Spleen (tissue), 7 donors: ENCODE results near the gene DENND1C.

Source experiments
- POLR2A ChIP-seq, 3 donors: fragments of 450-650 bp; IDR thresholded peaks; one replicate each; pipeline ENCODE4 v1.5.1; 2017; ENCODE audit warnings: antibody characterized with exemption in 3 of 3, mild to moderate bottlenecking in 1 of 3
- TF ChIP-seq, protein P1 (sequence below), 11 experiments: fragments of 200-600 bp in 7 of 11; fragments of 450-650 bp in 4 of 11; sonication (generic) in 4 of 11; IDR thresholded peaks in 8 of 11; conservative IDR thresholded peaks in 3 of 11; 1 replicate in 7 of 11; 2 replicates in 4 of 11; pipeline versions ENCODE4 v1.4.0 to v1.8.0; 2016 to 2021; ENCODE audit warnings: antibody characterized with exemption in 11 of 11, inconsistent platforms in 4 of 11, mild to moderate bottlenecking in 1 of 11
- donor health status: DM: no; HTN: no; CAD: no; lungs with moderate emphysema.
- donor health status: DM: no; HTN: no; CAD: no.
- donor health status: DM: no; HTN: no; CAD: no.

DNA sequence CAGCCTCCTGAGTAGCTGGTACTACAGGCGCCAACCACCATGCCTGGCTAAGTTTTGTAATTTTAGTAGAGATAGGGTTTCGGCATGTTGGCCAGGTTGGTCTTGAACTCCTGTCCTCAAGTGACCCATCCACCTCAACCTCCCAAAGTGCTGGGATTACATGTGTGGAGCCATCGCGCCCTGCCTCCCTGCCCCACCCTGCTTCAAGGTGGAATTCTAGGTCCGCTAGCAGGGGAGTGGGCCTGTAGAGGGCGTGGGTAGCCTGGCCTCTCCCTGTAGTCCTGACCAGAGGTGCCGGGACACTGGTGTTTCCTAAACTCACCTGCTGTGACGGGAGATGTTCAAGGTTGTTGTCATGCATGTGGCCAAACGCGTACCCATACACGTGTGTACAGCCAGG is 48.4 kb downstream of the DENND1C start:
- TF ChIP-seq, protein P1, sequence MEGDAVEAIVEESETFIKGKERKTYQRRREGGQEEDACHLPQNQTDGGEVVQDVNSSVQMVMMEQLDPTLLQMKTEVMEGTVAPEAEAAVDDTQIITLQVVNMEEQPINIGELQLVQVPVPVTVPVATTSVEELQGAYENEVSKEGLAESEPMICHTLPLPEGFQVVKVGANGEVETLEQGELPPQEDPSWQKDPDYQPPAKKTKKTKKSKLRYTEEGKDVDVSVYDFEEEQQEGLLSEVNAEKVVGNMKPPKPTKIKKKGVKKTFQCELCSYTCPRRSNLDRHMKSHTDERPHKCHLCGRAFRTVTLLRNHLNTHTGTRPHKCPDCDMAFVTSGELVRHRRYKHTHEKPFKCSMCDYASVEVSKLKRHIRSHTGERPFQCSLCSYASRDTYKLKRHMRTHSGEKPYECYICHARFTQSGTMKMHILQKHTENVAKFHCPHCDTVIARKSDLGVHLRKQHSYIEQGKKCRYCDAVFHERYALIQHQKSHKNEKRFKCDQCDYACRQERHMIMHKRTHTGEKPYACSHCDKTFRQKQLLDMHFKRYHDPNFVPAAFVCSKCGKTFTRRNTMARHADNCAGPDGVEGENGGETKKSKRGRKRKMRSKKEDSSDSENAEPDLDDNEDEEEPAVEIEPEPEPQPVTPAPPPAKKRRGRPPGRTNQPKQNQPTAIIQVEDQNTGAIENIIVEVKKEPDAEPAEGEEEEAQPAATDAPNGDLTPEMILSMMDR (IDR thresholded peaks at IDR 0.05 in 8 of 11, conservative IDR thresholded peaks at IDR 0.05 in 3 of 11) = no peak
- no peak for TF ChIP-seq POLR2A (IDR thresholded peaks at IDR 0.05)
